AG09309 (cell line): ENCODE data around the gene FJX1.

Experiments used
- DNase-seq: peaks from one replicate; pipeline ENCODE4 v3.0.0-alpha.2; 2010; ENCODE audit warnings: low read depth
- H3K4me3 ChIP-seq: 2 replicates; pipeline ENCODE4 v1.5.1; 2011; ENCODE audit warnings: mild to moderate bottlenecking, low read depth, low read length, moderate library complexity; ENCODE audit not compliant: control insufficient read depth
- TF ChIP-seq, protein P1 (sequence below): IDR thresholded peaks from 2 replicates; pipeline ENCODE4 v1.5.1; 2011; ENCODE audit warnings: mild to moderate bottlenecking, low read depth, low read length, inconsistent platforms; ENCODE audit not compliant: insufficient read depth, control insufficient read depth; ENCODE audit errors: missing control alignments

Gene FJX1

DNA sequence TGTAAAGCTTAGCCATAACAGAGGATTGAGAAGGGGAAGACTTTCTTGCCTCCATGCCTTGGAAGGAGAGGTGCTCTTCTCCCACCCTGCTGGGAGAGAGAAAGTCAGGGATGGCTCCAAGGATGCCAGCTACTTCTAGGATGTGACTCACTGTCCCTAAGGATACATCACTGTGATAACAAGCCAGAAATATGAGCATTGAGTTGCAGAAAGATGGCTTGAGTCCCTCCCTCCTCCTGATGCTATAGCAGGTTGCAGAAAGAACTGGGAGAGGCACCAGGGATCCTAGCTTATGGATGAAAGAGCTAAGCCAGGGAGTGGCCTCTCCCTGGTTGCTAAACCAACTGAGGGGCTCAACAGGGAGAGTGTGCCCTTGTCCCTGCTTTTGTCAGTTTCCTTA is 27.8 kb upstream of the FJX1 start:
- no peak overlapping the region for H3K4me3 ChIP-seq
- TF ChIP-seq, protein P1, sequence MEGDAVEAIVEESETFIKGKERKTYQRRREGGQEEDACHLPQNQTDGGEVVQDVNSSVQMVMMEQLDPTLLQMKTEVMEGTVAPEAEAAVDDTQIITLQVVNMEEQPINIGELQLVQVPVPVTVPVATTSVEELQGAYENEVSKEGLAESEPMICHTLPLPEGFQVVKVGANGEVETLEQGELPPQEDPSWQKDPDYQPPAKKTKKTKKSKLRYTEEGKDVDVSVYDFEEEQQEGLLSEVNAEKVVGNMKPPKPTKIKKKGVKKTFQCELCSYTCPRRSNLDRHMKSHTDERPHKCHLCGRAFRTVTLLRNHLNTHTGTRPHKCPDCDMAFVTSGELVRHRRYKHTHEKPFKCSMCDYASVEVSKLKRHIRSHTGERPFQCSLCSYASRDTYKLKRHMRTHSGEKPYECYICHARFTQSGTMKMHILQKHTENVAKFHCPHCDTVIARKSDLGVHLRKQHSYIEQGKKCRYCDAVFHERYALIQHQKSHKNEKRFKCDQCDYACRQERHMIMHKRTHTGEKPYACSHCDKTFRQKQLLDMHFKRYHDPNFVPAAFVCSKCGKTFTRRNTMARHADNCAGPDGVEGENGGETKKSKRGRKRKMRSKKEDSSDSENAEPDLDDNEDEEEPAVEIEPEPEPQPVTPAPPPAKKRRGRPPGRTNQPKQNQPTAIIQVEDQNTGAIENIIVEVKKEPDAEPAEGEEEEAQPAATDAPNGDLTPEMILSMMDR, result no peak
- DNase-seq, result no peak

- H3K4me3 ChIP-seq, result no peak overlapping the region
- TF ChIP-seq, protein P1, result no peak
- DNase-seq, result peak; percentile 95
These were observed 25.1 kb upstream of the FJX1 start for GRCh38 chr11:35593143-35593542.

GRCh38 chr11:35594680-35595079 is 23.6 kb upstream of the FJX1 start:
- DNase-seq, result no peak
- TF ChIP-seq, protein P1, result no peak
- no peak overlapping the region for H3K4me3 ChIP-seq

DNA sequence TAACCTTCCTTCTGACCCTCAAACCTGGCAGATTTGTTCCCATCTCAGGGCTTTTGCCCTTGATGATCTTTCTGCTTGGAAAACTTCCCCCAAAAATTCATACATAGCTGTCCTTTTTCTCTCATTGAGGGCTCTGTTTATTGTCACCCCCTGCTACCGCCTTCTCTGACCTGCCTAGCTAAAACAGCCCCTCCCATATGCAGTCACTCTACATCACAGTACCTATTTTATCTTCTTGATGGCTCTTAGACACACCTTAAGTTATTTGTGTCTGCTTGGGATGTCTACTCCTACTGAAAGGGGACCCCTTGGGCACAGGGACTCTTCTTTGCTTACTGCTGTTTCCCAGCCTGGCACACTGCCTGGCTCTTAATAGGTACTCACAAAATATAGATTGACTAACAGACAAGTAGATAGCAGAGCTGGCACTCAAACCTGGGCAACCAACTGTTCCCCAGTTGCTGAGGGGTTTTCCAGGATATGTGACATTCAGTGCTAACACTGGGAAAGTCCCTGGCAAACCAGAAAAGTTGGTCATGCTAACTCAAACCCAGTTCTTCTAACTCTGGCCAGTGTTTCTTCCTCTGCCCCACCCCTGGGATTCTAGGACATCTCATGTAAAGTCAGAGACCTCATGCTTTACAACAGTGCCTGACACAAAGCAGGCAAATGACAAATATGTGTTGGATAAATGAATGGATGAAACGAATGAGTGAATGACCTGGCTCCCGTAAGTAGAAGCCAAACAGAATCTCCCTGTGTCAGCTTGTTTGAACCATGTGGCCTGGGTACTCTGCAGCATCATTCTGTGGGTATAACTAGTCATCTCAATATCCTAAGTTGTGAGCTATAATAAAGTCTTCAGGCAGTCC is 19.8 kb upstream of the FJX1 start:
- no peak for DNase-seq
- TF ChIP-seq, protein P1, result no peak
- H3K4me3 ChIP-seq, result no peak overlapping the region

DNA sequence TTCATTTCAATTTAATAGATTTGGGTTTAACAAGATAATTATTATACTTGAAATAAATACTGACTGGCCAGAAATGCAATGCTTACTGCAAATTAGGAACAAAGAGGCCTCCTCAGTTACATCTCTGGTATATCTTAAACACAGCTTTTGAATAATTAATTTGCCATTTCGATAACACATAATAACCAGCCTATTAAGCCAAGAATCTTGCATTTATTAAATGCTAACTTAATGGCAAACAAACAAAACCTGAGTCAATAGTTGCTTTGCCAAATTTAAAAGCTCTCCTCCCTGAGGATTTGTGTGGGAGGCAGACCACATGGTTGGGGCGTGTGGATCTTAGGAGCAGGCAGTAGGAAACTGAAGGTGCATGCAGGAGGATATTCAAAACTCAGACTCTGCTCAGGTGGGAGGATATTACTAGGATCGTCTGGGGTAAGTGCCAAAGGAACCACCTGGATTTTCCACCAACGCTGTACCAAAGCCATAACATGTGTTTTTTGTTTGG is 17.9 kb upstream of the FJX1 start:
- TF ChIP-seq, protein P1, result no peak
- H3K4me3 ChIP-seq, result no peak overlapping the region
- no peak for DNase-seq

GRCh38 chr11:35602160-35602793 is 16.0 kb upstream of the FJX1 start:
- TF ChIP-seq, protein P1, result no peak
- H3K4me3 ChIP-seq, result no peak overlapping the region
- no peak for DNase-seq
